ENCODE data around the gene BCL3.
"Not testable (repeated sequence)": the region's sequence is repeated elsewhere in the genome, so short reads cannot be mapped to it uniquely, and the experiment has no call there.

BCL3 gene

GRCh38 chr19:44748426-44749254 is at the start of gene BCL3:
Gene BCL3 (plus strand): TSS chr19:44748708. CDS start chr19:44748791, 83 bp downstream.
- peak; percentile 79 for DNase-seq

GRCh38 chr19:44700547-44700946 is 48.0 kb upstream of the BCL3 start:
- DNase-seq = no peak

GRCh38 chr19:44701228-44701627 is 47.3 kb upstream of the BCL3 start:
- no peak for DNase-seq

GRCh38 chr19:44702551-44703176 is 45.8 kb upstream of the BCL3 start:
- DNase-seq = no peak

GRCh38 chr19:44703336-44704078 is 45.0 kb upstream of the BCL3 start:
- DNase-seq = no peak

GRCh38 chr19:44704982-44705381 is 43.5 kb upstream of the BCL3 start:
- DNase-seq = no peak

GRCh38 chr19:44705502-44706010 is 43.0 kb upstream of the BCL3 start:
- DNase-seq = no peak

- no peak for DNase-seq
Measured at GRCh38 chr19:44706506-44707236, 41.8 kb upstream of the BCL3 start.

- DNase-seq = no peak
Measured at GRCh38 chr19:44707794-44708193, 40.7 kb upstream of the BCL3 start.

- DNase-seq = no peak
Measured at GRCh38 chr19:44708940-44709339, 39.6 kb upstream of the BCL3 start.

GRCh38 chr19:44709434-44710266 is 38.9 kb upstream of the BCL3 start:
- DNase-seq = not testable (repeated sequence)

GRCh38 chr19:44710483-44710882 is 38.0 kb upstream of the BCL3 start:
- DNase-seq = no peak

- DNase-seq = peak; percentile 49
Measured at GRCh38 chr19:44712864-44713515, 35.5 kb upstream of the BCL3 start.

- DNase-seq = no peak
Measured at GRCh38 chr19:44714597-44715169, 33.8 kb upstream of the BCL3 start.

- DNase-seq = no peak
Measured at GRCh38 chr19:44717603-44718002, 30.9 kb upstream of the BCL3 start.

GRCh38 chr19:44718441-44719261 is 29.9 kb upstream of the BCL3 start:
- DNase-seq = no peak

GRCh38 chr19:44719262-44719701 is 29.2 kb upstream of the BCL3 start:
- no peak for DNase-seq

- not testable (repeated sequence) for DNase-seq
Measured at GRCh38 chr19:44720396-44720795, 28.1 kb upstream of the BCL3 start.

GRCh38 chr19:44720945-44721344 is 27.6 kb upstream of the BCL3 start:
- DNase-seq = peak; percentile 29

- DNase-seq = not testable (repeated sequence)
Measured at GRCh38 chr19:44721369-44721768, 27.1 kb upstream of the BCL3 start.
